Stimulated activated CD4-positive, alpha-beta T cell treated with anti-CD3 and anti-CD28 coated beads, Interleukin-4, amount 100 ng/mL, for 1 hour (primary cell): ENCODE measurements around the gene MUC20.
"Not testable (repeated sequence)": the region's sequence is repeated elsewhere in the genome, so short reads cannot be mapped to it uniquely, and the experiment has no call there.

Source experiments
- DNase-seq: peaks from one replicate; pipeline ENCODE4 v3.0.0-alpha.2; 2020

Gene MUC20

DNA sequence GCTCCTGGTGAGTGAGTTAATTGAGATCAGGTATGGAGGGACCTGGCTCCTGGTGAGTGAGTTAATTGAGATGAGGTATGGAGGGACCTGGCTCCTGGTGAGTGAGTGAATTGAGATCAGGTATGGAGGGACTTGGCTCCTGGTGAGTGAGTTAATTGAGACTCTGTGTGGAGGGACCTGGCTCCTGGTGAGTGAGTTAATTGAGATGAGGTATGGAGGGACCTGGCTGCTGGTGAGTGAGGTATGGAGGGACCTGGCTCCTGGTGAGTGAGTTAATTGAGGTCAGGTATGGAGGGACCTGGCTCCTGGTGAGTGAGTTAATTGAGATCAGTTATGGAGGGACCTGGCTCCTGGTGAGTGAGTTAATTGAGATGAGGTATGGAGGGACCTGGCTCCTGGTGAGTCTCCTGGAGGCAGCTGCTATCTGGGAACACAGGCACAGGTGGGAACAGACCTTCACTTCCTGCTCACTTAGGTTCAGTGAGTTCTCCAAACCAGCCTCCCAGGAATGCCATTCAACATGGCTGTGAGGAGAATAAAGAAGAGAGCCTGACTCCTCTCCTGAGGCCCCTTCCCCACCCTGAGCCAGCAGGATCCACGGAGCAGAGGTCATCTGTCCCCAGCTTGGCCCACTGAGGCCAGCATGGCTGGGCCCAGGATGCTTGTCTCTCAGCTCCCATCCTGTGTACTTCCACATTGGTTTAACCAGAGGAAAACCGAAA lies 9.5 kb upstream of the MUC20 start:
- not testable (repeated sequence) for DNase-seq

DNA sequence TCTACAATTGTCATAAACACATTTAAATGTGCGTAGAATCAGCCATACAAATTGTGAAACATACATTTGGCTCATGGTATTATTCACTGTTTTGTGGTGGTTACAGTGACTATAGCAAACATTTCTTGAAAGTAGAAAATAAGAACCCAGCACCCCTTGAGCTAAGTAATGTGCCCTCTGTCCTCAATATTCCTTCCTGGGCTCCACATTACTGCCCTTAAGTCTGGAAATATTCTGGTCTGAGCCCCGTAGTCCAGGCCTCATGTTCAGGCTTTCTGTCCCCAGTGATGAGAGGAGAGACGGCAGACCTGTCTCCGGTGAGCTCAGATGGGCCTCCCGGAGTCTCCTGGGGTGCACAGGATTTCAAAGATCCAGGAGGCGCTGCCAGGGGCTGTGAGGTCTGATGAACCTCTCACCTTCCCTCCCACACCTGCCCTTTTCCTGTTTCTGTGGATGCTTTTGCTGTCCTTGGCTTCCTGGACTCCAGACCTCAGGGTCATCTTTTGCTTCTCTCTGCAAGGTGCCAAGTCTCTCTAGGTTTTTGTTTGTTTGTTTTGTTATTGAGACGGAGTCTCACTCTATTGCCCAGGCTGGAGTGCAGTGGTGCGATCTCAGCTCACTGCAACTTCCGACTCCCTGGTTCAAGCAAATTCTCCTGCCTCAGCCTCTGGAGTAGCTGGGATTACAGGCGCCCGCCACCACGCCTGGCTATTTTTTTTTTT lies 8.8 kb upstream of the MUC20 start:
- no peak for DNase-seq

DNA sequence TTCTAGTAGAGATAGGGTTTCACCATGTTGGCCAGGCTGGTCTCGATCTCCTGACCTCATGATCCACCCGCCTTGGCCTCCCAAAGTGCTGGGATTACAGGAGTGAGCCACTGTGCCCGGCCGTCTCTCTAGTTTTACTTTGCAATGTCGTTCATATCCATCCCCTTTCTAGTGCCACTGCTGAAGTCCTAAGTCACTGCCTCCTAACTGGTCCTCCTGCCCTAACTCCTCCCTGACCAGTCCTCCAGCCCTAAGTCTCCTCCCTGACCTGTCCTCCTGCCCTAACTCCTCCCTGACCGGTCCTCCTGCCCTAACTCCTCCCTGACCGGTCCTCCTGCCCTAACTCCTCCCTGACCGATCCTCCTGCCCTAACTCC lies 8.3 kb upstream of the MUC20 start:
- DNase-seq: not testable (repeated sequence)

DNA sequence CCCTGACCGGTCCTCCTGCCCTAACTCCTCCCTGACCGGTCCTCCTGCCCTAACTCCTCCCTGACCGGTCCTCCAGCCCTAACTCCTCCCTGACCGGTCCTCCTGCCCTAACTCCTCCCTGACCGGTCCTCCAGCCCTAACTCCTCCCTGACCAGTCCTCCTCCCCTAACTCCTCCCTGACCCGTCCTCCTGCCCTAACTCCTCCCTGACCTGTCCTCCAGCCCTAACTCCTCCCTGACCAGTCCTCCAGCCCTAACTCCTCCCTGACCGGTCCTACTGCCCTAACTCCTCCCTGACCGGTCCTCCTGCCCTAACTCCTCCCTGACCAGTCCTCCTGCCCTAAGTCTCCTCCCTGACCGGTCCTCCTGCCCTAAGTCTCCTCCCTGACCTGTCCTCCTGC lies 7.6 kb upstream of the MUC20 start:
- DNase-seq: not testable (repeated sequence)

DNA sequence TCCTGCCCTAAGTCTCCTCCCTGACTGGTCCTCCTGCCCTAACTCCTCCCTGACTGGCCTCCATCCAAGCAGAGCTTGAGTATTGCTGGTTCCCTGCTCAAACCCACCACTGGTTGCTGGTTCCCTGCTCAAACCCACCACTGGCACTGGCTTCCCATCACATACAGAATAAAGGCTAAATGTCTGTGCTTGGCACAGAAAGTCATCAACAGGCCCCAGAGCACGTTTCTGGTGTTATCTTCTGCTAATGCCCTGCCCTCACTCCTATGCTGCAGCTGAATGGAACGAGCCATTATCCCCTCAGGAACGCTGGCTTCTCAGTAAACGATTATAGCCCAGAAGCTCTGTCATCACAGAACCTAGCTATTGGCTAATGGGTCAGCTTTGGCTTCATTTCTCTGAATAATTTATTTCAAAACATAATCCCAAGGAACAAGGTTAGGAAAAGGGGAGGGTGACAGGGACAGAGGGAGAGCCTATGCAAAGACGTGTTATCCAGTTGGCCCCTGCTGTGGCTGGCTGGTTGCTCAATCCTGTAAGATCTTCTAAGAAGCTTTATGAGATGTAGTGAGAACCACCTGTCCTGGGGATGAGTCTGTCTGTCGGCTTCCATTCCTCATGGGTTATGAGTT lies 6.3 kb upstream of the MUC20 start:
- DNase-seq: no peak

DNA sequence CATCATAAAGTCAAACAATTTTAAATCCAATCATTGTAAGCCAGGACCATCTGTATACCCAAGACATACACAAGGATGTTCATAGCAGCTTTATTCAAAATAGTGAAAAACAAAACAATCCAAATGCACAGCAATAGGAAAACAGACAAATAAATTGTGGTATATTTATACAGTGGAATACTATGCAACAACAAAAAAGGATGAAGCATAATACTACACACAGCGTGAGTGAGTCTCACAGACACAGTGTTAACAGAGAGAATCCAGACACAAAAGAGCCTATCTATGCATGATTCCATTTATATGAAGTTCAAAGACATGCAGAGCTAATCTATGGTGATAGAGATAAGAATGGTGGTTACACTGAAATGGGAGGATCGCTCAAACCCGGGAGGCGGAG lies 5.6 kb upstream of the MUC20 start:
- DNase-seq: no peak

DNA sequence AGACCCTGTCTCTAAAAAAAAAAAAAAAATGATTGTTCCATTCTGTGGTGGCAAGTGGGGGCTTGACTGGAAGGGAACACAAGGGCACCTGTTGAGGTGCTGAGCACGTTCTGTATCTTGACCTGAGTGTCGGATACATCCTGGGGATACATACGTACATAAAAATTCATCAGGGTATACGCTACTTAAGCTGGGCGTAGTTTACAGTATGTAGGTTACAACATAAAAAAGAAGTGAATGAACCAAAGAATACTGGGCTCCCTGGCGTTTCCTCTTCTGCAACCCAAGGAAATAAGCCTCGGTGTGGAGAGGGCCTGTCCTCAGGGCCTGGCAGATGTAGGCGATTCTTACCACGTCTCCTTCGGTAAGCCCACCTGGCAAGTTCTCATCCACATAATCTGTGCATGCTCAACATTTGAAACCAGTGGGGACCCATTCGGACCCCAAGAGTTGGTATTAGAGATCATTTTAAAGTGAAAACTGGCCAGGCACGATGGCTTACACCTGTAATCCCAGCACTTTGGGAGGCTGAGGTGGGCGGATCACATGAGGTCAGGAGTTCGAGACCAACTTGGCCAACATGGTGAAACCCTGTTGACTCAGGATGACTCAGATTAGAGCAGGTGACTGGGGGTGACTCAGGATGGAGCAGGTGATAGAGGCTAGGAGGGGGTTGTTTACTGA lies 5.1 kb upstream of the MUC20 start:
- DNase-seq: peak; percentile 22

DNA sequence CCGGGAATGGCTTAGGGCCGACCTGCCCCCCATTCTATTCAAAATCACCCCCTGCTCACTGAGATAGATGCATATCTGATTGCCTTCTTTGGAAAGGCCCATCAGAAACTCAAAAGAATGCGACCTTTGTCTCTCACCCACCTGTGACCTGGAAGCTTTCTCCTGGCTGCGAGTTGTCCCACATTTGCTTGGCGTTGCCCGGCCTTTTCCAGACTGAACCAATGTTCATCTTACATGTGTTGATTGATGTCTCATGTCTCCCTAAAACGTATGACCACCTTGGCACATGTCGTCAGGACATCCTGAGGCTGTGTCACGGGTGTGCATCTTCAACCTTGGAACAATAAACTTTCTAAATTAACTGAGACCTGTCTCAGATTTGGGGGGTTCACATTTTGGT lies 3.4 kb upstream of the MUC20 start:
- DNase-seq: no peak

DNA sequence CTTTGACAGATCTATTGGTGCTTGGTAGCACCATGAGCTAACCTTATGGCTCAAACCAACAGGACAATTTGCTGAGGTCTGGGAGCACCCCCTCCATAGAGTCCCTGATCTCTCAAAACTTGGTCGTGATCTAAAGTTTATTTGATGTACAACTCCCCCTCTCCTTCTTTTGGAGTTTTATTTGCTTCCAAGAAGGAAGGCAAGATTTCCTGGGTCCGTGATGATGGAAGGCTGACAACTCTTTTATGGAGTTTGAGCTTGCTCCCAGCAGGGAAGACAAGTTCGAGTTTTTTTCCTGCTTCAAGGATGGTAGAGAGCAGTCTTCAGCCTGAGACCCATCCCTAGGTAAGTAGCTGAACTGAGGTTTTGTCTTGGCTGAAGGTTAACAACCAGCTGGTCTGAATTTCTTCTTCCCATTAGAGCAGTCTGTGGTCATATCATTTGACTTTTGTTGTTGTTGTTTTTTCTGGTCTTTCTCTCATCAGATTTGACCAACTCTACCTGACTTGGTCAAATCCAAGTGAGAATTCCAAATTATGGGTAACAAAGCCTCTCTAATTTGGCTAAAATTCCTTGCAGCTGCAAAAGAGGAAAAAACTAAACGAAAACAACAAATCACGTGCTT lies 2.8 kb upstream of the MUC20 start:
- DNase-seq: no peak

DNA sequence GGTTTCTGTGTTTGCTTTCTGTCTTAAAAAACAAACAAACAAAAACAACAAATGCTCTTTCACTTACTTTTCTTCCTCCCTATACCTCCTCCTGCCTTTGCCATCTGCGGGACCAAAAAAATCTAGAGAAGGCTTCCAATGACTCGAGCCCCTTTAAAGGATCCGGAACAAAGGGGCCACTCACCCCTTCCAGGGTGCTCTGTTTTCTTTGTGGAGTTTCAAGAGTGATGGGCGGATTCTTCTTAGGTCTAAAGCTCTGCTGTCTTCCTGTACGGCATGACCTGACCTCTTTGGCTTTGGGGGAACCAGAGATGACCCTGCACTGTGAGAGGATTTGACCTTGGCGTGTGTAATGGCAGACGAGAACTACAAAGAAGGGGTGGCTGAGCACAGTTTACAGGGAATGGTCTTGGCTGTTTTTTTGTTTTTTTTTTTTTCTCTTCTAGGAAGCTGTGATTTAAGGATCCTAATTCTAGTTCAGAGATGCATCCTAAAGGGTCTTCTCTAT lies 2.2 kb upstream of the MUC20 start:
- no peak for DNase-seq

DNA sequence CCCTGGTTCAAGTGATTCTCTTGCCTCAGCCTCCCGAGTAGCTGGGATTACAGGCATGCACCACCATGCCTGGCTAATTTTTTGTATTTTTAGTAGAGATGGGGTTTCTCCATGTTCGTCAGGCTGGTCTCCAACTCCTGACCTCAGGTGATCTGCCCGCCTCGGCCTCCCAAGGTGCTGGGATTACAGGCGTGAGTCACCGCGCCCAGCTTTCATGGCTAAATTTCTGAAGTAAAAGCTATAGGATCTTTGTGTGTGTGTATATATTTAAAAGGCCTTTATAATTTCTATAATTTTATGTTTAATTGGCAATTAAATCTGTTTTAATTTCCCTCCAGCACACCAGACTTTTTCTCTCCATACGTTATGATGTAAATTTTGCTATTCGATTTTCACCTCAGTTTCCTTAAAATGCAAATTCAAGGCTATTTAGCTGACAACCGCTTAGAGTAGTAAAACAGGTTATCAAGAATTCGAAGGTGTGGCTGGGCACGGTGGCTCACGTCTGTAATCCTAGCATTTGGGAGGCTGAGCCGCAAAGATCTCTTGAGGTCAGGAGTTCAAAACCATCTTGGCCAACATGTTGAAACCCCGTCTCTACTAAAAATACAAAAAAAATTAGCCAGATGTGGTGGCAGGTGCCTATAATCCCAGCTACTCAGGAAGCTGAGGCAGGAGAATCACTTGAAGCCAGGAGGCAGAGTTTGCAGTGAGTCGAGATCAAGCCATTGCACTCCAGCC lies 1.1 kb upstream of the MUC20 start:
- not testable (repeated sequence) for DNase-seq

DNA sequence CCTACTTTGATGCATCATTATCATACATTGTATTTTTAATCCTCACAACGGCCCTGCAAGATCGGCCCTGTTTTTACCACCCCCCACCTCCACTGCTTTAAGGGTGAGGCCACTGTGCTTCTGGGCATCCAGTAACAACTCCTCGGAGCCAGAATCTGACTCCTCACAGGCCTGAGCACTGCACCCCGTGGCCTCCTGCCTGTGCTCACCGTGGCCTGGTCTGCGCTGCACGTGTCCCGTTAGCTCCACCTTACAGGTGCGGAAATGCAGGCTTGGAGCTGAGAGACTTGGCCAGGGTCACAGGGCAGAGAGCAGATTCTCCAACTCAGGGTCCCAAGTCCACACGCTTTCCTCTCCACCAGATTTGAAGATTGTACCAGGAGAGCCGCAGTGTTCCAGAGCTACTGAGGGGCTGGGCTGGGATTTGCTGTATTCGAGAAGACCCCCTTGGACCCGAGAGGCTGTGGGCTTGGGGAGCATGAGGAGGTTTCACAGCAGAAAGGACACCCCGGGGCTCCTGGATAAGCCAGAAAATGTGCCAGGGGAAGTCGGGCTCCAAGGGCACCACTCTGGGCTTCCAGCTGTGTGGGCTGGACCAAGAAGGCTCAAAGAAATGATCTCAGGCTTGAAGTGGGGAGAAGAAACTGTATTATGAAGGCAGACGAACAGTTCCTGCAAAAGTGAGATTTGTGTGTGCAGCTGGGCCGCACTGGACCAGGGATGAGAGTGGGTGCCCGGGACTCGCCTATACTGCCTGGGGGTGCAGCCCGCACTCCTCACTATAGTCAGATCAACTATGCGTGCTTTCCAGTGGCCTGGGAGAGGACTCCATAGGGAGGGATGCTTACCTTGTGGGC lies 1.6 kb downstream of the MUC20 start:
- not testable (repeated sequence) for DNase-seq

DNA sequence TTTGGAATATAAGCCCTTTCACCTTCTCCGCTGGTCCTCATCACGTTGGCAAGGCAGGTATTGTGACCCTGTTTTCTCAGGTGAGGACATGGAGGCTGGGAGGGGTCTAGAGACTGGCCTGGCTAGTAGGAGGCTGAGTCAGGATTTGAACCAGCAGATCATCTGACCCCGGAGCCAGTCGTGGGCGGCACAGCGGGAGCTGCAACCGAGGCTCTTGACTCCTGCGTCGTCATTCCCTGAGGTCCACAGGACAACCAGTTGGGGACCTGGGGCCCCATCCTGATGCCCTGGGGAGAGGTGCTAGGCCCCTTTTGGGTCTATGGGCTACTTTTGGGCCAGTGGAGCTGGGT lies 2.2 kb downstream of the MUC20 start:
- not testable (repeated sequence) for DNase-seq

DNA sequence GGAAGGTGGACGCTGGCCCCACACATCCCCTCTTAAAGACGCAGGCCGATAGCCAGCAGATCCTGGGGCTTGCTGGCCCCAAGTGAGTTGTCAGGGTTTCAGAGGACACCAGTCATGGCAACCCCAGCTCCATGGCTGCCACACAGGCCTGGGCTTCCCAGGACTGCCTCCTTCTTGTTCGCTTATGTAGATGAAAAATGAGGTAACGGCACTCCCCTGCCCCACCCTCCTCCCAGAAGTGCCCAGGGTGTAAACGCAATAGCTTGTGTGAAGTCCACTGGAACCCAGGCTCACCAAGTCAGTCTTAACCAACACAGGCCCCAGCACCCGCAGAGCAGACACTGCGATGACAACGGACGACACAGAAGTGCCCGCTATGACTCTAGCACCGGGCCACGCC lies 3.6 kb downstream of the MUC20 start:
- DNase-seq: not testable (repeated sequence)

DNA sequence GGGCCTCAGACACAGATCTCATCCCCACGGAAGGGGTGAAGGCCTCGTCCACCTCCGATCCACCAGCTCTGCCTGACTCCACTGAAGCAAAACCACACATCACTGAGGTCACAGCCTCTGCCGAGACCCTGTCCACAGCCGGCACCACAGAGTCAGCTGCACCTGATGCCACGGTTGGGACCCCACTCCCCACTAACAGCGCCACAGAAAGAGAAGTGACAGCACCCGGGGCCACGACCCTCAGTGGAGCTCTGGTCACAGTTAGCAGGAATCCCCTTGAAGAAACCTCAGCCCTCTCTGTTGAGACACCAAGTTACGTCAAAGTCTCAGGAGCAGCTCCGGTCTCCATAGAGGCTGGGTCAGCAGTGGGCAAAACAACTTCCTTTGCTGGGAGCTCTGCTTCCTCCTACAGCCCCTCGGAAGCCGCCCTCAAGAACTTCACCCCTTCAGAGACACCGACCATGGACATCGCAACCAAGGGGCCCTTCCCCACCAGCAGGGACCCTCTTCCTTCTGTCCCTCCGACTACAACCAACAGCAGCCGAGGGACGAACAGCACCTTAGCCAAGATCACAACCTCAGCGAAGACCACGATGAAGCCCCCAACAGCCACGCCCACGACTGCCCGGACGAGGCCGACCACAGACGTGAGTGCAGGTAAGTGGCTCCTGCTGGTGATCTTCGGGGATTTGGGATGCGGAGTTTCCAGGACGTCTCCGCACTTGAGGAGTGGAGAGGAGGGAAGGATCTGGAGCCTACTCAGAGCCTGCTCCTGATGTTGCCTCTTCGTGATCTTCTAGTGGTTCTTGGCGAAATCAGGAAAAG lies 5.3 kb downstream of the MUC20 start:
- DNase-seq: not testable (repeated sequence)

DNA sequence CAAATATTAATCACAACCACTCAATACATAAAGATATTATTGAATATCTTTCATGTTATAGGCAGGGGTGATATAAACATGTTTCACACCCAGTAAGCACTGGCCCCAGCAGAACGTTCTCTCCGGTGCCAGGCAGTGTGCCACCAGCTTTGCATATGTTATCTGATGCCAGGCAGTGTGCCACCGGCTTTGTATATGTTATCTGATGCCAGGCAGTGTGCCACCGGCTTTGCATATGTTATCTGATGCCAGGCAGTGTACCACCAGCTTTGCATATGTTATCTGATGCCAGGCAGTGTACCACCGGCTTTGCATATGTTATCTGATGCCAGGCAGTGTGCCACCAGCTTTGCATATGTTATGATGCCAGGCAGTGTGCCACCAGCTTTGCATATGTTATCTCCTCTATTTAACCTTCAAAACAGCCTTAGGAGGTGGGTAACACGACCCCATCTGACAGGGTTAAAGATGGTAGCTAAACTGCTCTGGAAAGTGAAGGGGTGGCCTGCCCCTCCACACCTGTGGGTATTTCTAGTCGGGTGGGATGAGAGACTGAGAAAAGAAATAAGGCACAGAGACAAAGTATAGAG lies 6.9 kb downstream of the MUC20 start:
- no peak for DNase-seq

DNA sequence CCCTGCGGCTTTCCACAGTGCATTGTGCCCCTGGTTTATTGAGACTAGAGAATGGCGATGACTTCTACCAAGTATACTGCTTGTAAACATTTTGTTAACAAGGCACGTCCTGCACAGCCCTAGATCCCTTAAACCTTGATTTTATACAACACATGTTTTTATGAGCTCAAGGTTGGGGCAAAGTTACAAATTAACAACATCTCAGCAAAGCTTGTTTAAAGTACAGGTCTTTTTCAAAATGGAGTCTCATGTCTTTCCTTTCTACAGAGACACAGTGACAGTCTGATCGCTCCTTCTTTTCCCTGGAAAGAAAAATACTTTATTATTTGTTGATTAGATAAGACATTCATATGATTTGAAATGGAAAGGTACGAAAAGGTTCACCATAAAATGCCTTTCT lies 8.0 kb downstream of the MUC20 start:
- DNase-seq: not testable (repeated sequence)

DNA sequence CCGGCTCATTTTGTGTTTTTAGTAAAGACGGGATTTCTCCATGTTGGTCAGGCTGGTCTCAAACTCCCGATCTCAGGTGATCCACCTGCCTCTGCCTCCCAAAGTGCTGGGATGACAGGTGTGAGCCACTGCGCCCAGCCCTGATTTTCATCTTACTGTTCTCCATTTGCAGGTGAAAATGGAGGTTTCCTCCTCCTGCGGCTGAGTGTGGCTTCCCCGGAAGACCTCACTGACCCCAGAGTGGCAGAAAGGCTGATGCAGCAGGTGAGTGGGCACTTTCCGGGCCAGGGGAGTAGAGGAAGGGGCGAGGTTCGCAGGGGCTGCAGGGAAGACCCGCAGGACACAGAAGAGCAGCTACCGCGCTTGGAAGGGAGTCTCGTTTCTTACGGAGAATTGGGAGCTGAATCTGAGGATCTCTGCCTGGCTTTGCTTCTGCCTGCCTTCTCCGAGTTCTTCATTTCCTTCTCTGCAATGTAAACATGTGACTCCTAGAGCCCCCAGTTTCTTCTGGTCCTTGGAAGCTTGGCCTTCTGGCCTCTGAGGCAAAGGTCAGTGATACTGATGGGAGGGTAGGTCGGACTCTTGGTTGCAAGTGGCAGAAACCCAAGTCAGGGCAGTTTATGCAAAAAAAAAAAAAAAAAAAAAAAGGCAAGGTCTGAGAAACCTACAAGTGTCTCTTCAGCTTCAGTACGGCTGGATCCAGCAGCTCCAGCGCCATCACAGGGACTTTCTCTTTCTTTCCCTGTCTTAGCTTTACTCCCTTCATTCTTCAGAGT lies 8.9 kb downstream of the MUC20 start:
- no peak for DNase-seq

DNA sequence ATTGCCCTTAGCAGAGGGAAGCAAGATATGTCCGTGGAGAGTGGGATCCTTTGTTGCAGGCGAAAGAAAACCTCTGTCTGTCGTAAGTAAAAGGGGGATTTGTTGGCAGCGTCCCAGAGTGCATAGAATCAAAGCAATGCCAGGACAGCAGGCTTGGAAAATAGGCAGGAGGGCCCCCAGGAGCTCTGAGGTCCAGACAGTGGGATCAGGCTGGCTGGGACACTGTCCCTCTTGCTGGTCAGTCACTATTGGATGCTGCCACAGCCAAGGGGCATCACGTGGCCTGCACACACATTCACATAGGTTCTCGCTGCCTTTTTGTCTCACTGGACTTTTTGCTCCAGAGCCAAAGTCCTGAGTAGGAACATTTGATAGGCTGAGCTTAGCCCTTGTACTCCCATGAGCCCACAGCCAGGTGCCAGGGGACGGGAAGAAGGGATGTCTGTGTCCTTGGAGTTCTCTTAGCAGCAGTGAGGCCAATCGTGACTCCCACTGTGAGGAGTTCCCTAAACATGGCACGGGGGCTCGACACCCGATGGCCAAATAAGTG lies 10.7 kb downstream of the MUC20 start:
- DNase-seq: no peak
